Psoas muscle (tissue), 8 donors: ENCODE results near the gene LSM7. TPM values are rescaled to one million over a fixed set of nuclear protein-coding genes. Genes with fewer than 3 reads are reported as not detected.

Experiments
- ATAC-seq, 4 donors: fragments of 200-7000 bp; cut with Tn5 transposase; one replicate each; pipeline ENCODE4 v1.9.1; 2020; ENCODE audit warnings: moderate library complexity in 3 of 4, mild to moderate bottlenecking in 2 of 4
- DNase-seq, 2 donors: peaks; one replicate each; pipeline ENCODE4 v3.0.0-alpha.2; 2020
- H3K27ac ChIP-seq: fragments of 200-600 bp; one replicate; pipeline ENCODE4 v1.8.0; 2022
- H3K27me3 ChIP-seq, 3 donors: fragments of 200-600 bp in 1 of 3; one replicate each; pipeline versions ENCODE4 v1.6.1 to v1.8.0; 2013 to 2022; ENCODE audit warnings: low read length in 2 of 3, mild to moderate bottlenecking in 2 of 3, moderate library complexity in 1 of 3; ENCODE audit not compliant: insufficient read depth in 3 of 3
- H3K36me3 ChIP-seq, 2 donors: fragments of 200-600 bp in 1 of 2; one replicate each; pipeline versions ENCODE4 v1.6.1 to v1.8.0; 2013 to 2022; ENCODE audit warnings: low read depth in 1 of 2, mild to moderate bottlenecking in 1 of 2, moderate library complexity in 1 of 2; ENCODE audit not compliant: insufficient read depth in 1 of 2
- H3K4me1 ChIP-seq: fragments of 200-600 bp; one replicate; pipeline ENCODE4 v1.8.0; 2022
- H3K4me3 ChIP-seq: fragments of 200-600 bp; one replicate; pipeline ENCODE4 v1.8.0; 2022; ENCODE audit warnings: mild to moderate bottlenecking
- H3K9me3 ChIP-seq: fragments of 200-600 bp; one replicate; pipeline ENCODE4 v1.8.0; 2022
- CTCF ChIP-seq: fragments of 200-600 bp; IDR thresholded peaks from one replicate; pipeline ENCODE4 v1.8.0; 2022; ENCODE audit warnings: antibody characterized with exemption
- WGBS, 3 donors: extraction: QIAGEN DNeasy Blood & Tissue Kit; methylation state at CpG; one replicate each; pipeline versions ENCODE4 v1.1.6 to v1.1.7; 2013; 5-methylcytosine and 5-hydroxymethylcytosine counted together
- intact Hi-C, 2 donors: fragments of 100-400 bp; cut with DNase I; formaldehyde crosslinking; loops; one replicate each; pipeline versions ENCODE4 v1.11.0 to v1.14.2; 2022
- polyA plus RNA-seq, 3 donors: library from polyadenylated mRNA; stranded (reverse); fragments of 200-250 nt; gene quantifications; one replicate each; pipeline ENCODE4 v1.2.3, GENCODE V29; 2013
- total RNA-seq, 4 donors: library from RNA; stranded (reverse); fragmentation: NEBNext Ultra II Directional in 2 of 4; extraction: Animal tissue kit (Norgen Biotek cat#: 25700) in 2 of 4; gene quantifications; one replicate each; pipeline versions ENCODE4 v1.2.1 to v1.2.4, GENCODE V29; 2021 to 2023
- donor health status: healthy with polysubstance abuse.
- donor health status: DM: no; HTN: no; CAD: no; lungs with moderate emphysema.
- donor health status: Bipolar disorder and iron deficiency.
- donor health status: healthy.
- donor health status: DM: yes; HTN: yes; CAD: no.
- donor health status: DM: no; HTN: no; CAD: no.
- donor health status: DM: no; HTN: no; CAD: no.
- donor health status: DM: yes; HTN: yes; CAD: no.

LSM7 gene
- total and polyA plus RNA-seq, 7 donors, result 42.2 to 323 (median 89.8) TPM

- Histone ChIP-seq H3K9me3 (peaks cover 3% of the 10 kb centered on the region), H3K36me3 (no peaks in the 10 kb centered on the region), H3K27ac (no peak overlapping the region), H3K4me3 (no peak overlapping the region), H3K27me3 (peaks cover 0 to 7% (median 0%) of the 10 kb centered on the region in 3 donors), H3K4me1 (no peaks in the 10 kb centered on the region)
- TF ChIP-seq CTCF, result no peak
- ATAC-seq (no peak), DNase-seq (no peak)
- intact Hi-C loops, result loop anchor here (5.0 to 10.0 kb wide), 3 partner anchors 38 to 163 kb away; partner anchors contain the start of genes AP3D1 (in 1 of the 2), PLEKHJ1 (in 1 of the 2) and SF3A2 (in 1 of the 2)
- WGBS, 3 donors, result 86 to 89% (median 86%) methylated on average over 7 of the region's 7 CpGs
These were observed 13.1 kb downstream of the LSM7 start for GRCh38 chr19:2315121-2315817.

- Histone ChIP-seq H3K9me3 (peaks cover 3% of the 10 kb centered on the region), H3K27me3 (peaks cover 0 to 7% (median 3%) of the 10 kb centered on the region in 3 donors), H3K4me3 (no peak overlapping the region), H3K4me1 (no peaks in the 10 kb centered on the region), H3K27ac (no peak overlapping the region), H3K36me3 (no peaks in the 10 kb centered on the region)
- WGBS, 3 donors, result 33 to 37% (median 35%) methylated on average over 26 to 28 of the region's 28 CpGs
- no peak for DNase-seq
- no peak for TF ChIP-seq CTCF
- ATAC-seq, result no peak
- intact Hi-C loops, result loop anchor here in 1 of 2 donors (10.0 kb wide), 1 partner anchor 78 kb away; the partner anchor contains the start of genes PLEKHJ1 and SF3A2
These were observed 15.4 kb downstream of the LSM7 start for GRCh38 chr19:2312820-2313501.

DNA sequence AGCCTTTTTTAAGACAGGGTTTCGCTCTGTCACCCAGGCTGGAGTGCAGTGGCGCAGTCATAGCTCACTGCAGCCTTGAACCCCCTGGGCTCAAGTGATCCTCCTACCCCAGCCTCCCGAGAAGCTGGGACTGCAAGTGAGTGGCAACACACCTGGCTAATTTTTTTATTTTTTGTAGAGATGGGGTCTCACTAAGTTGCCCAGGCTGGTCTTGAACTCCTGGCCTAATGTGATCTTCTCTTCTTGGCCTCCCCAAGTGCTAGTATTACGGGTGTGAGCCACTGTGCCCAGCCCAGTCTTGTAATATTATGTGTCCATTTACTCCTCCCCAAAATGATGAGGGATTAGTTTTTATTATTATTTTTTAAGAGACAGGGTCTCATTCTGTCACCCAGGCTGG is 17.3 kb downstream of the LSM7 start:
- 91 to 98% (median 92%) methylated on average over 4 of the region's 4 CpGs for WGBS, 3 donors
- Histone ChIP-seq H3K27ac (no peak overlapping the region), H3K27me3 (peaks cover 0 to 14% (median 5%) of the 10 kb centered on the region in 3 donors), H3K9me3 (peaks cover 3% of the 10 kb centered on the region), H3K4me3 (no peak overlapping the region), H3K4me1 (no peaks in the 10 kb centered on the region), H3K36me3 (no peaks in the 10 kb centered on the region)
- no peak for TF ChIP-seq CTCF
- intact Hi-C loops, result loop anchor here in 1 of 2 donors (10.0 kb wide), 1 partner anchor 76 kb away; the partner anchor contains the start of genes PLEKHJ1 and SF3A2
- DNase-seq (no peak), ATAC-seq (no peak)

DNA sequence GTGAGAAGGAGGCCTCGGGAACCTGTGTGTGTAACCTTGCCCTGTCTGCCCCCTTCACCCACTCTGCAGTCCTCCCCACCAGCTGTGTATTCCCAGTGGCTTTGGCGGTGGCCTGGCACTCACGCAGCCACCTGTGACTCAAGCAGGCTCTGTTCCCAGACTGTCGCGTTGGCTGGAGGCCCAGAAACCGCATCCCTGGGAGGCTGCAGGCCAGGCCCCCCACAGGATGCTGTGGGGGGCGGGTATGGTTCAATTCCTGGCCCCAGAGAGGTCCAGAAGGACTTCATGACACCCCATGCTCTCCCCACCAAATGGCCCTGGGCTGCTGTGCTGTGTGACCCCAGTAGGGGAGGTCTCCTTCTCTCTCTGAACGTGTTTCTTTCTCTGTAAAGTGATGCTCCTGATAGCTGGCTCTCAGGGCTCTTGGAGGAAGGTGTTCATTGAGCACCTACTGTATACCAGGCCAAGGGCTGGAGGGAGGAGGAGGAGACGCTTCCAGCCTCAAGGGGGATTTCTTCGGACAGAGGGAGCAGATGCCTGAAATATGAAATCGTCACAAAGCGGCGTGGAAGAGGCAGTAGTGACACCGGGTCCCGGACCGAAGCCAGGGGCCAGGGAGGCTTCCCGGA is 18.5 kb downstream of the LSM7 start:
- intact Hi-C loops, result loop anchor here in 1 of 2 donors (10.0 kb wide), 1 partner anchor 75 kb away; the partner anchor contains the start of genes PLEKHJ1 and SF3A2
- peaks cover under 1% of the 10 kb centered on the region for H3K9me3 ChIP-seq
- DNase-seq (no peak), ATAC-seq (peak; percentile 41 to 76 (median 63))
- TF ChIP-seq CTCF, result no peak
- no peak overlapping the region for H3K4me3 ChIP-seq
- H3K27ac ChIP-seq, result no peak overlapping the region
- no peaks in the 10 kb centered on the region for H3K36me3 ChIP-seq
- no peaks in the 10 kb centered on the region for H3K4me1 ChIP-seq
- H3K27me3 ChIP-seq, result peaks cover 0 to 14% (median 5%) of the 10 kb centered on the region in 3 donors
- 28 to 39% (median 32%) methylated on average over 17 of the region's 17 CpGs for WGBS, 3 donors
